ENCODE measurements around the gene SYCE1.

The SYCE1 gene

DNA sequence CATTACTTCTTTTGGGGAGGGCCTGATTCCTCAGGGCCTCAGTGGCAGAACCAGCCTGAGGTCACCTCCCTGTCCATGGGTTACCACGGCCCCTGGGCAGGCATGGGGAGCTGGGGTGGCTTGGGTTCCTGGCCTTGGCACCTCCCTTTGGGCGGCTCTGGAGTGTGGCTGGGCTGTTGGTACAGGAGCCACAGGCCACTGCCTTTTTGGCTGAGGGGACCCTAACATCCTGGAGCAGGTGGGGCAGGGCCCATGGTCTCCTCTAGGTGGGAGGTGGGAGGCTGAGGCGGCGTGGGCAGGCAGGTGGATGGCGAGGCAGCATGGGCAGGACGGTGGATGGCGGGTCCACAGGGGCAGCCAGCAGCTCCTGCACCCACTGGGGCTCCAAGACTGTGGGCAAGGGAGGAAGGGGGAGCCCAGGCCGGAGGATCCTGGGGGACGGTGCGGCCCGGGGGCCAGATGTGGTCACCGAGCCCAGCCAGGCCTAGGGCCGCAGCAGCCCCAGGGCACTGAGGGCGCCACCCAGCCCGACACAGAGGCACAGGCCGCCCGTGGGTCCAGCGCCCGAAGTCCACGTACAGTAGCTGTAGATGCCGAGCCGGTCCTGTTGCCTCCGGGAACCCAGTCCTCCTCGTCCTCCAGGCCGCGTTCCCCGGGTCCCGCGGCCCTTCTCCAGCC, 2.4 kb upstream of the SYCE1 start:
- Histone ChIP-seq H3K9ac (ENCODE audit: low read length) (no peak overlapping the region), H2BK5ac (ENCODE audit: low read length) (no peak overlapping the region), H3K4me1 (ENCODE audit: control insufficient read depth, low read depth, low read length) (no peaks in the 10 kb centered on the region), H3K79me2 (ENCODE audit: control insufficient read depth, insufficient read depth, low read length) (no peaks in the 10 kb centered on the region), H3K23ac (ENCODE audit: low read length) (no peak overlapping the region), H3K4me3 (ENCODE audit: low read length) (no peak overlapping the region), H3K18ac (ENCODE audit: low read length) (no peak overlapping the region), H3K4ac (ENCODE audit: low read depth, low read length) (no peak overlapping the region), H3K79me1 (ENCODE audit: low read length) (no peaks in the 10 kb centered on the region), H2BK120ac (ENCODE audit: low read depth, low read length) (no peak overlapping the region), H2BK15ac (replicated peaks; ENCODE audit: low read depth) (no peak overlapping the region), H3K27ac (ENCODE audit: low read depth, low read length) (no peak overlapping the region), H3K36me3 (ENCODE audit: control insufficient read depth, insufficient read depth, low read length) (no peaks in the 10 kb centered on the region), H4K5ac (ENCODE audit: low read length) (no peak overlapping the region), H4K8ac (ENCODE audit: low read depth, low read length) (no peak overlapping the region), H3K4me2 (ENCODE audit: low read length) (no peak overlapping the region), H3K56ac (ENCODE audit: low read length) (no peak overlapping the region), H3K27me3 (ENCODE audit: insufficient read depth, low read length, poor library complexity) (no peaks in the 10 kb centered on the region), H2AK5ac (ENCODE audit: low read length) (no peak overlapping the region)
- no CpG with 5 or more reads among the region's 29 CpGs for WGBS (ENCODE audit: extremely low coverage, insufficient coverage, low lambda C conversion rate)
- DNase-seq, result no peak

DNA sequence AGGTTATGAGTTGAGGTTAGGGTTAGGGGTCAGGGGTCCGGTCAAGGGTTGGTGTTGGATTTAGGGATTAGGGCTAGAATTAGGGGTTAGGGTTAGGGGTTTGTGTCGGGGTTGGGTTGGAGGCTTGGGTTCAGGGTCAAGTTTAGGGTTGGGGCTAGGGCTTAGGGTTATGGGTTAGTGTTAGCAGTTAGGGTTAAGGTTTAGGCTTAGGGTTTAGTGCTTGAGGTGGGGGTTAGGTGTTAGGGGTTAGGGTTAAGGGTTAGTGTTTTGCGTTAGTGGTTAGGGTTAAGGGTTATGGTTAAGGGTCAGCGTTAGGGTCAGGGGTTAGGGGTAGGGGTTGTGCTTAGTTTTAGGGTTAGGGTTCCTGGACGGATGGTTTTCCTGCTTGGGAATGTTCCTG, 1.7 kb upstream of the SYCE1 start:
- Histone ChIP-seq H3K27ac (ENCODE audit: low read depth, low read length) (no peak overlapping the region), H3K4ac (ENCODE audit: low read depth, low read length) (no peak overlapping the region), H3K79me2 (ENCODE audit: control insufficient read depth, insufficient read depth, low read length) (no peaks in the 10 kb centered on the region), H3K4me3 (ENCODE audit: low read length) (no peak overlapping the region), H3K79me1 (ENCODE audit: low read length) (no peaks in the 10 kb centered on the region), H3K23ac (ENCODE audit: low read length) (no peak overlapping the region), H2BK5ac (ENCODE audit: low read length) (no peak overlapping the region), H2BK15ac (replicated peaks; ENCODE audit: low read depth) (no peak overlapping the region), H3K56ac (ENCODE audit: low read length) (no peak overlapping the region), H2BK120ac (ENCODE audit: low read depth, low read length) (no peak overlapping the region), H4K8ac (ENCODE audit: low read depth, low read length) (no peak overlapping the region), H4K5ac (ENCODE audit: low read length) (no peak overlapping the region), H3K9ac (ENCODE audit: low read length) (no peak overlapping the region), H2AK5ac (ENCODE audit: low read length) (no peak overlapping the region), H3K4me1 (ENCODE audit: control insufficient read depth, low read depth, low read length) (no peaks in the 10 kb centered on the region), H3K36me3 (ENCODE audit: control insufficient read depth, insufficient read depth, low read length) (no peaks in the 10 kb centered on the region), H3K18ac (ENCODE audit: low read length) (no peak overlapping the region), H3K27me3 (ENCODE audit: insufficient read depth, low read length, poor library complexity) (no peaks in the 10 kb centered on the region), H3K4me2 (ENCODE audit: low read length) (no peak overlapping the region)
- DNase-seq, result no peak
- WGBS (ENCODE audit: extremely low coverage, insufficient coverage, low lambda C conversion rate), result 100% methylated on average over 3 of the region's 5 CpGs

DNA sequence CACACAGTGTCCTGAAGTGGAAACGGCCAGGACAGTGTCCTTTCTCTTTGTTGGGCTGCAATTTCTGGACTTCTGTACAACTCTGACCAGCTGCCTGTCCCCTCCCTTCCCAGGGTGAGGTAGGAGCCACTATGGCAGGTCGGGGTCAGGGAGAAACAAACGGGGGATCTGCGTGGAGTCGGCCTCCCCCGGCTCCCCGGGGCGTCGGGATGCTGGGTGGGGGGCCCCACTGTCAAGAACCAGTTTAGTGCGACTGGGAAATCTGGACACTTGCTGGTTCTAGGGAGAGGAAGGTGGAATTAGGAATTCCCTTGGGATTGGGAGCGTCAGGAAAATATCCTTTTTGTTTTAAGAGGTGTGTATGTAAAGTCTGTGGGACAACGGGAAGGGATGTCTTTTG, 567 bp downstream of the SYCE1 start:
- no peak overlapping the region for H2BK5ac ChIP-seq (ENCODE audit: low read length)

DNA sequence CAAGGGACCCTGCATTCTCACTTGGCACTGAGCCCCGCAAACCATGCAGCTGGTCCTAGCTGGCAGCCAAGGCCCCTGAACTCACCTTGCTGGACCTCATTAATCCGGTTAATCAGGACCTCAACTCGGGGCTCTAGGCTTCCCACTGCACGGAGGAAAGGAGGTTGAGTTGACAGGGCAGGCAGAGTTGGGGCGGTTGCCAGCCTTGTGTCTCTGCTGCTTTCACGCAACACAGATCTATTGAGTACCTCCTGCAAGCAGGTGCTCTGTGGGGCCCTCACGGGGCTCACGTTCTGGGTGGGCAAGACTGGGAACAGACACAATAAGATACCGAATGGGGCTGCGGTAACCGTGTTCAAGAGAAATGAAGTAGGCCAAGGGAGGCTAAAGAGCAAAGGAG, 6.2 kb downstream of the SYCE1 start:
- Histone ChIP-seq H4K5ac (ENCODE audit: low read length) (no peak overlapping the region), H3K9ac (ENCODE audit: low read length) (no peak overlapping the region), H2BK15ac (replicated peaks; ENCODE audit: low read depth) (no peak overlapping the region), H2BK120ac (ENCODE audit: low read depth, low read length) (no peak overlapping the region), H3K23ac (ENCODE audit: low read length) (no peak overlapping the region), H3K4me2 (ENCODE audit: low read length) (no peak overlapping the region), H3K4ac (ENCODE audit: low read depth, low read length) (no peak overlapping the region), H3K56ac (ENCODE audit: low read length) (no peak overlapping the region), H3K79me1 (ENCODE audit: low read length) (no peaks in the 10 kb centered on the region), H3K27me3 (ENCODE audit: insufficient read depth, low read length, poor library complexity) (no peaks in the 10 kb centered on the region), H3K18ac (ENCODE audit: low read length) (no peak overlapping the region), H2BK5ac (ENCODE audit: low read length) (no peak overlapping the region), H3K4me3 (ENCODE audit: low read length) (no peak overlapping the region), H3K27ac (ENCODE audit: low read depth, low read length) (no peak overlapping the region), H3K36me3 (ENCODE audit: control insufficient read depth, insufficient read depth, low read length) (no peaks in the 10 kb centered on the region), H3K4me1 (ENCODE audit: control insufficient read depth, low read depth, low read length) (no peaks in the 10 kb centered on the region), H2AK5ac (ENCODE audit: low read length) (no peak overlapping the region), H4K8ac (ENCODE audit: low read depth, low read length) (no peak overlapping the region), H3K79me2 (ENCODE audit: control insufficient read depth, insufficient read depth, low read length) (no peaks in the 10 kb centered on the region)
- no CpG with 5 or more reads among the region's 11 CpGs for WGBS (ENCODE audit: extremely low coverage, insufficient coverage, low lambda C conversion rate)
- DNase-seq, result no peak

More for the DNA sequence above, 567 bp downstream of the SYCE1 start:
- no peaks in the 10 kb centered on the region for H3K4me1 ChIP-seq (ENCODE audit: control insufficient read depth, low read depth, low read length)
- no peak for DNase-seq
- H3K18ac ChIP-seq (ENCODE audit: low read length), result no peak overlapping the region
- H3K79me2 ChIP-seq (ENCODE audit: control insufficient read depth, insufficient read depth, low read length), result no peaks in the 10 kb centered on the region
- no peaks in the 10 kb centered on the region for H3K27me3 ChIP-seq (ENCODE audit: insufficient read depth, low read length, poor library complexity)
- no peaks in the 10 kb centered on the region for H3K36me3 ChIP-seq (ENCODE audit: control insufficient read depth, insufficient read depth, low read length)
- H3K4ac ChIP-seq (ENCODE audit: low read depth, low read length), result no peak overlapping the region
- H2AK5ac ChIP-seq (ENCODE audit: low read length), result no peak overlapping the region
- H3K4me2 ChIP-seq (ENCODE audit: low read length), result no peak overlapping the region
- no CpG with 5 or more reads among the region's 12 CpGs for WGBS (ENCODE audit: extremely low coverage, insufficient coverage, low lambda C conversion rate)
- H2BK15ac ChIP-seq (replicated peaks; ENCODE audit: low read depth), result no peak overlapping the region
- no peak overlapping the region for H3K23ac ChIP-seq (ENCODE audit: low read length)
- H3K27ac ChIP-seq (ENCODE audit: low read depth, low read length), result no peak overlapping the region
- no peak overlapping the region for H3K56ac ChIP-seq (ENCODE audit: low read length)
- no peaks in the 10 kb centered on the region for H3K79me1 ChIP-seq (ENCODE audit: low read length)
- H4K8ac ChIP-seq (ENCODE audit: low read depth, low read length), result no peak overlapping the region
- H2BK120ac ChIP-seq (ENCODE audit: low read depth, low read length), result no peak overlapping the region
- no peak overlapping the region for H4K5ac ChIP-seq (ENCODE audit: low read length)
- no peak overlapping the region for H3K9ac ChIP-seq (ENCODE audit: low read length)
- no peak overlapping the region for H3K4me3 ChIP-seq (ENCODE audit: low read length)

DNA sequence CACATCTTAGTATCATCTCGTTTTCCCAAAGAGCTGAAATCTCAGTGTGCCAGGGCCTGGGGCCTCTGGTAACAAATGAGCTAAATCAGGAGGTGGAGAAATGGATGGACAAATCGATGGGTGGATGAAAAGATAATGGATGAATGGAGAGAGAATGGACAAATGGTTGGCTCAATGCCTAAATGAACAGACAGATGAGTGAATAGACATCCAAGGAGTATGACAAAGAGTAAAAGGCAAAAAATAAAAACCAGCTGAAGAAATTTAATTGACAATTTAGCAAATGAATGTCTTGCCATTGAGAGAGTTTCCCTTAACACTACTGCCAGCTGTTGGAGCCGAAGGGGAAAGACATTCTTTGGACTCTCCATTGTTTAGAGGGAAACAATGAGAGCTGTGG, 8.0 kb downstream of the SYCE1 start:
- Histone ChIP-seq H3K4me2 (ENCODE audit: low read length) (no peak overlapping the region), H4K8ac (ENCODE audit: low read depth, low read length) (no peak overlapping the region), H2BK120ac (ENCODE audit: low read depth, low read length) (no peak overlapping the region), H3K18ac (ENCODE audit: low read length) (no peak overlapping the region), H3K27me3 (ENCODE audit: insufficient read depth, low read length, poor library complexity) (no peaks in the 10 kb centered on the region), H4K5ac (ENCODE audit: low read length) (no peak overlapping the region), H3K23ac (ENCODE audit: low read length) (no peak overlapping the region), H3K4me1 (ENCODE audit: control insufficient read depth, low read depth, low read length) (no peaks in the 10 kb centered on the region), H3K4me3 (ENCODE audit: low read length) (no peak overlapping the region), H2BK15ac (replicated peaks; ENCODE audit: low read depth) (no peak overlapping the region), H3K9ac (ENCODE audit: low read length) (no peak overlapping the region), H3K27ac (ENCODE audit: low read depth, low read length) (no peak overlapping the region), H3K56ac (ENCODE audit: low read length) (no peak overlapping the region), H3K79me2 (ENCODE audit: control insufficient read depth, insufficient read depth, low read length) (no peaks in the 10 kb centered on the region), H3K79me1 (ENCODE audit: low read length) (no peaks in the 10 kb centered on the region), H3K36me3 (ENCODE audit: control insufficient read depth, insufficient read depth, low read length) (no peaks in the 10 kb centered on the region), H3K4ac (ENCODE audit: low read depth, low read length) (no peak overlapping the region), H2AK5ac (ENCODE audit: low read length) (no peak overlapping the region), H2BK5ac (ENCODE audit: low read length) (no peak overlapping the region)
- no peak for DNase-seq
- no CpG with 5 or more reads among the region's 3 CpGs for WGBS (ENCODE audit: extremely low coverage, insufficient coverage, low lambda C conversion rate)

DNA sequence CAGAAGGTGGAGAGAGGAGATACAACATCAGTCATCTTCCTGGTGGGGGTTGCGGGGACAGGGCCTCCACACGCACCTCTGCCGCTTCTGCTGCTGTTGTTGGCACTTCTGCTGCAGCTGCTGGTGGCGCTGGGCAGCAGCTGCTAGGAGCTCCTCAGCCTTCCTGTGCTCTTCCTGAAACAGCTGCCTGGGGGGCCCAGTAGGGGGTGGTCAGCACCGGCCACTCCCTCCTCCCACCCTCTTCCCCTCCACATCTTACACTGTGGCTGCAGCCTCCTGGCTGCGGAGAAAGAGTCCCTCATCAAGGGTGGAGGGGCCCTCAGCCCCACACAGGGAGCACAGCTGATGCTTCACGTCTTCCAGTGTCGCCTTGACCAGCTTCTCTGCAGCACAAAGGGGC, 9.9 kb downstream of the SYCE1 start:
- H3K9ac ChIP-seq (ENCODE audit: low read length), result no peak overlapping the region
- WGBS (ENCODE audit: extremely low coverage, insufficient coverage, low lambda C conversion rate), result no CpG with 5 or more reads among the region's 8 CpGs
- no peak overlapping the region for H3K4me2 ChIP-seq (ENCODE audit: low read length)
- H3K79me2 ChIP-seq (ENCODE audit: control insufficient read depth, insufficient read depth, low read length), result no peaks in the 10 kb centered on the region
- no peaks in the 10 kb centered on the region for H3K27me3 ChIP-seq (ENCODE audit: insufficient read depth, low read length, poor library complexity)
- H3K4me3 ChIP-seq (ENCODE audit: low read length), result no peak overlapping the region
- DNase-seq, result no peak
- no peak overlapping the region for H4K5ac ChIP-seq (ENCODE audit: low read length)
- no peak overlapping the region for H2BK5ac ChIP-seq (ENCODE audit: low read length)
- no peaks in the 10 kb centered on the region for H3K36me3 ChIP-seq (ENCODE audit: control insufficient read depth, insufficient read depth, low read length)
- H4K8ac ChIP-seq (ENCODE audit: low read depth, low read length), result no peak overlapping the region
- H3K56ac ChIP-seq (ENCODE audit: low read length), result no peak overlapping the region
- H3K4ac ChIP-seq (ENCODE audit: low read depth, low read length), result no peak overlapping the region
- no peak overlapping the region for H3K18ac ChIP-seq (ENCODE audit: low read length)
- no peak overlapping the region for H2AK5ac ChIP-seq (ENCODE audit: low read length)
- H3K4me1 ChIP-seq (ENCODE audit: control insufficient read depth, low read depth, low read length), result no peaks in the 10 kb centered on the region
- H3K27ac ChIP-seq (ENCODE audit: low read depth, low read length), result no peak overlapping the region
- no peaks in the 10 kb centered on the region for H3K79me1 ChIP-seq (ENCODE audit: low read length)
- H2BK15ac ChIP-seq (replicated peaks; ENCODE audit: low read depth), result no peak overlapping the region
- no peak overlapping the region for H2BK120ac ChIP-seq (ENCODE audit: low read depth, low read length)
- no peak overlapping the region for H3K23ac ChIP-seq (ENCODE audit: low read length)
